HG03280 (cell line): ENCODE results near the gene LANCL2.
"Not testable (repeated sequence)": the region's sequence is repeated elsewhere in the genome, so short reads cannot be mapped to it uniquely, and the experiment has no call there.

Experiments
- ATAC-seq: cut with Tn5 transposase; IDR thresholded peaks from one replicate; pipeline ENCODE4 v1.9.1; 2021; ENCODE audit warnings: mild to moderate bottlenecking, moderate library complexity; ENCODE audit not compliant: unreplicated experiment

The LANCL2 gene

DNA sequence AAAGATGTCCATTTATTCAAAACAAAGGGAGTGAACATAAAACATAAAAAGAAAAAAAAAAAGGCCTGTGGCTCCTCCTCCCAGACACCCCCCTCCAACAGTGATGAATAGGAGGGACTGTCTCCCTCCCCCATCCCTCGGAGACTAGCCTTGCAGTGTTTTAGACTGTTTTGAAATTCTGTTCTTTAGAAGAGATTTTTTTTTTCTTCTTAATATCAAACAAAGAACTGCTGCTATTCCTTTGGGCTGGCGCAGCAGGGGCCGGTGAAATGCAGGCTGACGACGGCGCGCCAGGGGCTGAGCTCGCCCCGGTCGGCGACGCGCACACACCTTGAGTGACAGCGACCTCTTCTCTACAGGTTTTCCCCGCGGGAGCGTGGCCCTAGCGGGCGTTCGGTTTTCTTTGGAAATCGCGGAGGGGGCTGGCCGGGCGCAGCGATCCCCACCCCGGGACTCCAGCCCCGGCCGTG is at the start of gene LANCL2:
TSS of gene LANCL2 (plus strand) at position 133 of the 470 bp plus-strand sequence. CDS start 689 bp downstream, outside the sequence.
- peak; percentile 30 for ATAC-seq

DNA sequence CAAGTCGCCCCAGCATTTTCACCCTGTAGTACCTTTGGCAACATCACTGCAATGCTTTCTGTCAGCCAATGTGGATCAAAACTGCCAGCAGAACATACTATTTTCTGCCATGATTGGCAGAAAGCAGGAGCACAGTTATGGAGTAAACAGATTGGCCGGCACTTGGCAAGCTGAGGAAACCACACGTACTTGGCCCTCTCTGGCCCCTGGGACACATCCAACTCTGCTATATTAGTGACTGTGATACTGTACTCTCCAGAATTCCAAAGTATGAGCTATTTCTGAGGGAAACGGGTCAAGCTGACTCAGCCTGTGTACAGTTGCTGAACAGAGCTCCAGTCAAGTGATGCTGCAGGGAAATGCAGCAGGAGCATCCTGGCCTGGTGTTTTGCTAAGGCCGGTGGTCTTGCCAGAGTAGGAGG is 39.8 kb upstream of the LANCL2 start:
- ATAC-seq, result no peak

DNA sequence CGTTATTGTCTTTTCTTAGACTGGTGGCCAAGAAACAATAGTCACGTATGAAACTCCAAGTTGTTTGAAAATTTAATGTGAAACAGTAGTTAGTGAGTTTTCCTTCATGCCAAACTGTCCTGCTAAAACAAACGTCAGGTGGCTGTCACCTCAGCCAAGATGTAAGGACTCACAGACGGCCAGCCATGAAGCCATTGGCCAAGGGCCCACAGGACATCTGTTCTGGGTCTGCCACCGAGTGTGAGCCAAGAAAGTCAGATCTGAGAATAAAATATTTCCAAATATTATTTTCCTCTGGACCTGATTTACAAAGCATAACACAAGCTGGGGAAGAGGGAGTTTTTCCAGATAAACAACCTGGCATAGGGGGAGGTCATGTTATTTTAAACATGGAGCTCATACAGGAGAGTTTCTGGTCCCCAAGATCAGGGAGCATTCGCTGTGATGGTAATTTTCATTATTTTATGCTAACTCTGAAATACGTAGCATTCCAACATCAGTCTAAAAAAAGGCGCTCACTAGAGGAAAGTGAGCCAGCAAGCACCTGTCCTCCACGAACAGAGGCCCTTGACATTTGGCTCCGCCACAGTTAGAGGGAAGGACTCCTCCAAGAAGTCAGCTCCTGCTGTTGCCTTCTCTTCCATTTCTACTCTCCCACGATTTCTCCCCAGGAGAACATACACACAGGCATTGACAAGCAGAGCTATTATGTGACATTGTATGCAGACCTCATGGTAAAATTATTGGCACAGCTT is 38.9 kb upstream of the LANCL2 start:
- no peak for ATAC-seq

GRCh38 chr7:55326945-55327626 is 38.1 kb upstream of the LANCL2 start:
- no peak for ATAC-seq

GRCh38 chr7:55335151-55335550 is 30.0 kb upstream of the LANCL2 start:
- no peak for ATAC-seq

- ATAC-seq, result no peak
These were observed 29.4 kb upstream of the LANCL2 start for GRCh38 chr7:55335786-55336185.

DNA sequence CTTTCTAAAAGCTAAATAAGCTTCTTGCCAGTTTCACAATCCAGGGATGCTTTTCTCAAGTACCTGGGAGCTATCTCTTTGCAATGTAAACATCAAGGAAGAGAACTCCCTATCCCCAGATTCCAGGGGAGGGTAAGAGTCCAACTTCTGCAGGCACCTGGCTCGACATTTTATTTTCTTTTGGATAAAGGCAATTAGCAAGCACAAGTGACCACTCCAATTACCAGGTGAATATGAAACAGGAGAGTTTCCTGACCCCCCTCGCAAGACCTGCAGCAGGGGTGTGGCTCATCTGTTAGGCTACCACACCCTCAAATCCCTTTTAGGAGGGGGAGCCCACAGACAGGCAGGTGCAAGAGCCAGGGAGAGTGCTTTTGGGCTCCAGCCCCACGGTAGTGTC is 28.6 kb upstream of the LANCL2 start:
- ATAC-seq, result no peak

DNA sequence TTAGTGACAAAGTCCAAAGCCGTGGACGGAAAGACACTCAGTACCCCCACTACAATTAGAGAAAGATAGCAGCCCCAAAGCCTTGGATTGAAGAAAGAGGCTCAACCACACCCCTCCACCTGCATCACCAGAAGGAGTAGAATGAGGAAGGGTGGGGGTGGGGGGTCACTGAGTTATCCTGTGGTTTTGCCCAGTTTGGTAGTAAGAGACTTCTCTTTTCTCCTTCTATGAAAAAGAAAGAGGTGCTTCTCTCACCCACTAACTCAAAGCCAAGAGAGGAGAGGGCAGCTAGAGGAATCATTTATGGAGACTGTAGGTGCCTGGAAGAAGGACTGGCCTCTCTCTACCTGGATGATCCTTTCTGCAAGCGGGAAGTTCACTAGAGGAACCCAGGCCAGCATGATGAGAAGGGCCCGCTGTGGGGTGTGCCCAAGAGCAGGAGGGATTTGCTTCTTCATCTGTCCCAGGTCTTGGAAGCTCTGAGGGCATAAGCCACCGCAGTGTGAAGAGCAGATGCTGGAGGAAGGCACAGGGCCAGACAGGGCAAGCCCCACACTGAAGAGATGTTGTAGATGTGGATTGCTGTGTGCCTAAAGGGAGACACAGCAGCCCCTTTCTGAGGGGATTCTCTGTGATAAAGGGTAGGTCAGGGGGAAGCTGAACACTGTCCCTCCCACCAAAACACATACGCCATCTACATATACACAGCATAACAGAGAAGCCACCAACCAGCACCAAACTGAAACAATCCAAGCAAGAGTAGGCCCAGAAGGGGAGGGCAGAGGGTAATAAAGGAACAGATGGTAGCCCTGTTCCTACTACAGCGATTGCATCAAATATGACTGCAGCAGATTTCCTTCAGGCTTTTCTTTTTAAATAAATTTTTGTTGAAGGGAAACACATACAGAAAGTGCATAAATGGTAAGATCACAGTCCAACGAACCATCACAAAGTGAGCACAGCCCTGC is 25.8 kb upstream of the LANCL2 start:
- no peak for ATAC-seq

- ATAC-seq, result no peak
These were observed 22.8 kb upstream of the LANCL2 start for GRCh38 chr7:55342216-55342871.

DNA sequence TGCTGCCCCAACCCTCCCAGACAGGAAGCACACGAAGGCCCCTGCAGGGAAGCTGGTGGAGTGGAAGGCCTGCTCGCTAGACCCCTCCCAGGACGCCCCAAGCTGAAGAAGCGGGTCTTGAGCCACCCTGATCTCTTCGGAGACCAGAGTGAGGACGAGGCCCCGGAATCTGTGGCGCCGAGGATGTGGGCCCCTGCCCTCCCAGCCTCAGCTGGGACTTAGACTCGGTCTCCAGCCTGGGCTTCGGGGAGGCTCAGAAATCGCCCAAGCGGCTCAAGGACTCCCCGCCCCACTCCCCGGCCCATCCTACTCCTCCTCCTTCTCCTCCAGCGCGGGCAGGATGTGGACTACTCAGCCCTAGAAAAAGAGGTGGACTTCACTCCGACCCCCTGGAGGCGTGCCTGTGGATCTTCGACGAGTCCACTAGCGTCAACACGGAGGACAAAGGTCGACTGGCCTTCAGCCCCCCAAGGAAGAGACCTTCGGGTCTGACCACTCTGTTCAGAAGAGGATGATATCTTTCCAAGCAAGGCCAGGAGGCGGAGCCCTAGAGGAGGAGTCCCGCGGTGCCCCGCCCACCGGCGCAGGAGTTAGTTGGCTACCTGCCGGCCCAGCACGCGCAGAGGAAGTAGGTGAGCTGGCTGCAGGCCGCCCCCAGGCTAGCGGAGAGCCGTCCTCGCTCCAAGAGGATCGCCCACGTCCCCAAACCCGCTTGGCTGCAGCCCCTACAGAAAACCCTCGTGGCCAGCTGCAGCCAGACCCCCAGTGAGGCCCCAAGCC is 21.9 kb upstream of the LANCL2 start:
- ATAC-seq, result no peak

DNA sequence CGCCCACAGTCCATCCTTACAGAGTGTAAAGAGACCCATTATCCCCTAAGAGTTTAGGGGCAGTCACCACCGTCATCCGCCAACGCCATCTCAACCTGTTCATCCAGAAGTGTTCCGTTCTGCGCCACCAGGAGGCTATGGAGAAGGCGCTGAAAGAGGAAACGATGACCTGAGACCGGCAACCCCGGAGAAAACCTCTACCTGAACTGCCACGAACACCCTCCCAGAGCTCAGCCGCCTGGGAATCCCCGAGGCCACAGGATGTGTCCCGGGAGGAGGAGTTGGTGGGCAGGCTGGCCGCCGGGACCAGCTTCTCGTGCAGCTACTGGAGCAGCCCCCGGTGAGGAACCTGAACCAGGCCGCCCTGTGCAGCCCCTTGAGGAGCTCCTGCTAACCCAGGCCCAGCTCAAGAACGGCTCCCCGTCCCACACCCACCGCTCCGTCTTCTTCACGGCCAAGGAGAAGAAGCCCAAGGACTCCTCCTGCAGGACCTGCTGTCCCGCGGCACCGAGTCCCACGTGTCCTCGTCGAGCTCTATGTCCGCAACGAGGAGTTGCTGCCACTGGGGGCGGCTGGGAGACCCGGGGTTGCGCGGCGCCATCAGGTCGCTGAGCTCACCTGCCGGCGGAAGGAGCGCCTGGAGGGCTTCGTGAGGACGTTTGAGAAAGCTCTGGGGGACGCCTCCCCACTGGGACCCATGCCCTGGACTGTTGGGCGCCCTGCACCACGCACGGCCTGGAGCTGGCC is 21.1 kb upstream of the LANCL2 start:
- no peak for ATAC-seq

- no peak for ATAC-seq
These were observed 20.3 kb upstream of the LANCL2 start for GRCh38 chr7:55344840-55345239.

DNA sequence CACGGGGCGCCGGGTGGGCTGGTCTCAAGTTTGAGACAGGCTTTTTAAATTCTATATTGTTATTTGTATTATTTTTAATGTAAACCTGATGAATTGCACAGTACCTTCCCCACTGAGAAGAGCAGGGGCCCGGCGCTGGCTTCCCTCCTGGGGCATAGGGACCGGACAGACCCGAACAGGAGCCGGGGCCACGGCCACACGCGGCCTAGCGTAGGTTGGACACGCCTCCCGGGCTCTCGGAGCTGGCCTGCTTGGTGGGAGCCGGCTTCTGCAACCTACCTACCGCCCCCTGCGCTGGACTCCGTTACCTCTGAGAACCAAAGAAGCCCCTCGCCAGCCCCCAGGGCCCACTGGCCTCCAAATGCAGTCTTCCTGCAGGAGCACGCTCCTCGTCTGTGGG is 19.8 kb upstream of the LANCL2 start:
- no peak for ATAC-seq

- ATAC-seq, result no peak
These were observed 16.6 kb upstream of the LANCL2 start for GRCh38 chr7:55348502-55348901.

DNA sequence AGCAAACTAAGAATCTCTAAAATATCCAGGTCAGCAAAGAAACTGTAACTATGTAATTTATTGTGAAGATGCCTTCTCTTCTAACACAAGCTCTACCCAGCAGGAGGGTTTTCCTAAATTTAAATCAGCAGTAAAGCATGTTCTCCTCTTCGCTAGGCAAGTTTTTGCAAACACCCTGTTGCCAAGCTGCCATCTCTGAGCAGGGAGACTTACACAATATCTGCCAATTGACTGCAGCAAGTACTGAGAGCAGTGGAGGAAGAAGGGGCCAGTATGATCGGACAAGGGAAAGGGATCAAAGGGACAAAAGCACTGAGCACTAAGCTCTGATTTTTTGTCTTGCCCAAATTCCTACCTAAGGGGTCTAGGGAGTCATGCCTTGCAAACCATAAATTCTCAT is 16.0 kb upstream of the LANCL2 start:
- ATAC-seq, result no peak

GRCh38 chr7:55350281-55350680 is 14.9 kb upstream of the LANCL2 start:
- ATAC-seq, result no peak

GRCh38 chr7:55351263-55351662 is 13.9 kb upstream of the LANCL2 start:
- no peak for ATAC-seq

- ATAC-seq, result not testable (repeated sequence)
These were observed 12.2 kb upstream of the LANCL2 start for GRCh38 chr7:55352947-55353273.

DNA sequence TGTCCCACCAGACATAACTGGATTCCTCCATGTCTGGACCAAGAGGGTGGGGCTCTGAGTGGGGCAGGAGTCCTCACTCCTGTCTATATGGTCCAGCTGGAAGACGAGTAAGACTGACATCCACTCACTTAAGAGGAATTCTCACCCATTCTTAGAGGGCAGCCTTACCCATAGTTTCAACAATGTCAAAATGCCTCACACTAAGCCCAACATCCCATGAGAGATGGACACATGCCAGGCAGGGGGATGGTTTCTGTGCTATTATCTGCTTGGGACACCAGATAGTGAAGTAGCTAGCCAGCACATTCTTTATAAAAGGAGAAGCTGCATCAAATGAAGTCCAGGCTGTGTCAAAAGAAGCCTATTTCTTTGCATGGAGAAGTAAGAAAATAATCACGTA is 4.7 kb upstream of the LANCL2 start:
- no peak for ATAC-seq
